ENCODE results near the gene CWC15.
"Not testable (repeated sequence)": the region's sequence is repeated elsewhere in the genome, so short reads cannot be mapped to it uniquely, and the experiment has no call there.

The CWC15 gene

GRCh38 chr11:94948070-94948617 is 25.2 kb downstream of the CWC15 start:
- DNase-seq = no peak

- no peak for DNase-seq
Measured at GRCh38 chr11:94946812-94947211, 26.5 kb downstream of the CWC15 start.

- peak; percentile 55 for DNase-seq
Measured at GRCh38 chr11:94941131-94941530, 32.2 kb downstream of the CWC15 start.

- no peak for DNase-seq
Measured at GRCh38 chr11:94939346-94939745, 34.0 kb downstream of the CWC15 start.

- DNase-seq = no peak
Measured at GRCh38 chr11:94938095-94939055, 35.0 kb downstream of the CWC15 start.

- no peak for DNase-seq
Measured at GRCh38 chr11:94934846-94935245, 38.5 kb downstream of the CWC15 start.

GRCh38 chr11:94934362-94934761 is 39.0 kb downstream of the CWC15 start:
- DNase-seq = no peak

- DNase-seq = no peak
Measured at GRCh38 chr11:94933223-94934130, 39.9 kb downstream of the CWC15 start.

- DNase-seq = no peak
Measured at GRCh38 chr11:94932503-94932902, 40.9 kb downstream of the CWC15 start.

GRCh38 chr11:94932072-94932471 is 41.3 kb downstream of the CWC15 start:
- DNase-seq = not testable (repeated sequence)

- DNase-seq = no peak
Measured at GRCh38 chr11:94928117-94928990, 45.0 kb downstream of the CWC15 start.

GRCh38 chr11:94926698-94927237 is 46.6 kb downstream of the CWC15 start:
- DNase-seq = no peak

- DNase-seq = no peak
Measured at GRCh38 chr11:94926271-94926625, 47.1 kb downstream of the CWC15 start.

GRCh38 chr11:94925422-94926270 is 47.7 kb downstream of the CWC15 start:
- DNase-seq = no peak

GRCh38 chr11:94924612-94925011 is 48.7 kb downstream of the CWC15 start:
- DNase-seq = no peak

GRCh38 chr11:94924171-94924572 is 49.2 kb downstream of the CWC15 start:
- no peak for DNase-seq

- no peak for DNase-seq
Measured at GRCh38 chr11:94923004-94923334, 50.4 kb downstream of the CWC15 start.

- DNase-seq = no peak
Measured at GRCh38 chr11:94922321-94923003, 50.9 kb downstream of the CWC15 start.

- DNase-seq = no peak
Measured at GRCh38 chr11:94920311-94920710, 53.0 kb downstream of the CWC15 start.

GRCh38 chr11:94913718-94914394 is 59.5 kb downstream of the CWC15 start:
- not testable (repeated sequence) for DNase-seq

Data from NCI-H1436 (cell line).